Epithelial cell of proximal tubule (primary cell): ENCODE data around the gene MPIG6B. TPM values are rescaled to one million over a fixed set of nuclear protein-coding genes. Genes with fewer than 3 reads are reported as not detected.

ENCODE experiments used
- DNase-seq: peaks from one replicate; pipeline ENCODE4 v3.0.0-alpha.2; 2011; ENCODE audit warnings: low read depth
- H3K4me3 ChIP-seq: 2 replicates; pipeline ENCODE4 v1.5.1; 2011; ENCODE audit warnings: low read depth, mild to moderate bottlenecking, low read length
- total RNA-seq: library from RNA; depleted of rRNA; stranded (reverse); fragments of >200 nt; gene quantifications from 2 replicates; pipeline ENCODE4 v1.2.3, GENCODE V29; 2015
- TF ChIP-seq, protein P1 (sequence below): conservative IDR thresholded peaks from 2 replicates; pipeline ENCODE4 v1.5.1; 2012; ENCODE audit warnings: low read depth, mild to moderate bottlenecking, low read length

Gene MPIG6B
- total RNA-seq, 1 donor from 2014 or later, result not detected

- TF ChIP-seq, protein P1, sequence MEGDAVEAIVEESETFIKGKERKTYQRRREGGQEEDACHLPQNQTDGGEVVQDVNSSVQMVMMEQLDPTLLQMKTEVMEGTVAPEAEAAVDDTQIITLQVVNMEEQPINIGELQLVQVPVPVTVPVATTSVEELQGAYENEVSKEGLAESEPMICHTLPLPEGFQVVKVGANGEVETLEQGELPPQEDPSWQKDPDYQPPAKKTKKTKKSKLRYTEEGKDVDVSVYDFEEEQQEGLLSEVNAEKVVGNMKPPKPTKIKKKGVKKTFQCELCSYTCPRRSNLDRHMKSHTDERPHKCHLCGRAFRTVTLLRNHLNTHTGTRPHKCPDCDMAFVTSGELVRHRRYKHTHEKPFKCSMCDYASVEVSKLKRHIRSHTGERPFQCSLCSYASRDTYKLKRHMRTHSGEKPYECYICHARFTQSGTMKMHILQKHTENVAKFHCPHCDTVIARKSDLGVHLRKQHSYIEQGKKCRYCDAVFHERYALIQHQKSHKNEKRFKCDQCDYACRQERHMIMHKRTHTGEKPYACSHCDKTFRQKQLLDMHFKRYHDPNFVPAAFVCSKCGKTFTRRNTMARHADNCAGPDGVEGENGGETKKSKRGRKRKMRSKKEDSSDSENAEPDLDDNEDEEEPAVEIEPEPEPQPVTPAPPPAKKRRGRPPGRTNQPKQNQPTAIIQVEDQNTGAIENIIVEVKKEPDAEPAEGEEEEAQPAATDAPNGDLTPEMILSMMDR, result no peak
- H3K4me3 ChIP-seq, result no peak overlapping the region
- DNase-seq, result no peak
Measured at GRCh38 chr6:31722173-31722572, 1.0 kb upstream of the MPIG6B start.

DNA sequence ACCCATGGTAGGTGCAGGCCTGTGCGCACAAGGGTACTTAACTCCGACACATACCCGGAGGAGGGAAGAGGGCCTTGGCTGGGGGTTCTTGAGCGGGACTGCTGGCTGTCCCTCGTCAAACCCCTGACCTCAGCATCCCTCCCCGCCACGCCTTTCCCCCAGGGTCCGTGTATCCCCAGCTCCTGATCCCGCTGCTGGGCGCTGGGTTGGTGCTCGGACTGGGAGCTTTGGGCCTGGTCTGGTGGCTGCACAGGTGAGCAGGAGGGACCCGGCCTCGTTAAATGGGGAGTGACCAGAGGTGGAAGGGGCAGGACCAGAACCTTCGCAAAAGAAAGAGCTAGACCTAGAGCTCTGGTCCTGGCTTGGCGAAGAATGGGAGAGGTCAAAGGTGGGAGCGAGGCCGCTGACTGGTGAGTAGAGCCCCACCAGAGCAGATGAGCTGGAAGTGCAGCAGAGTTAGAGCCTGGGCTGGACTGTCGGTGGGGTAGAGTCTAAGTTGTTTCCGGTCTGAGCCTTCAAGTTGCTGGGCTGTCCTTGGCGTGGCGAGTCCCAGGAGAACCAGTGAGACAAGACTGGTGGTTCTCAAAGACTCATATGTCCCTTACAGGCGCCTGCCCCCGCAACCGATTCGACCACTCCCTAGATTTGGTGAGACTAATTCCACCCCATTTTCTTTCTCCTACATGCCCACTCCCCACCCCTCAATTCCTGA lies 963 bp downstream of the MPIG6B start:
- no peak for DNase-seq
- no peak overlapping the region for H3K4me3 ChIP-seq
- TF ChIP-seq, protein P1, result no peak

- TF ChIP-seq, protein P1, result no peak
- no peak overlapping the region for H3K4me3 ChIP-seq
- DNase-seq, result no peak
Measured at GRCh38 chr6:31725502-31726350, 2.6 kb downstream of the MPIG6B start.

GRCh38 chr6:31727034-31727716 lies 4.0 kb downstream of the MPIG6B start:
- no peak overlapping the region for H3K4me3 ChIP-seq
- TF ChIP-seq, protein P1, result no peak
- DNase-seq, result no peak

GRCh38 chr6:31727717-31728671 lies 4.8 kb downstream of the MPIG6B start:
- H3K4me3 ChIP-seq, result peak overlapping the region; percentile 69
- DNase-seq, result no peak
- TF ChIP-seq, protein P1, result no peak
